DMS114 treated with DMSO at 0.1 percent for 48 hours (cell line): Measurements from ENCODE around the gene PTPRN2.

ENCODE experiments used
- DNase-seq: peaks from one replicate; lab custom pipeline; 2025; ENCODE audit not compliant: unreplicated experiment; lab: John Stamatoyannopoulos, UW

PTPRN2 gene

GRCh38 chr7:157817944-157818700 is 769.5 kb downstream of the PTPRN2 start:
- no peak for DNase-seq

- no peak for DNase-seq
Observed at GRCh38 chr7:157817433-157817832, 770.2 kb downstream of the PTPRN2 start.

- DNase-seq, result no peak
Observed at GRCh38 chr7:157816526-157817250, 770.9 kb downstream of the PTPRN2 start.

- no peak for DNase-seq
Observed at GRCh38 chr7:157816086-157816485, 771.5 kb downstream of the PTPRN2 start.

GRCh38 chr7:157815706-157816022 is 772.0 kb downstream of the PTPRN2 start:
- DNase-seq, result no peak

- DNase-seq, result no peak
Observed at GRCh38 chr7:157814931-157815705, 772.5 kb downstream of the PTPRN2 start.

GRCh38 chr7:157813741-157814661 is 773.6 kb downstream of the PTPRN2 start:
- DNase-seq, result no peak

- DNase-seq, result no peak
Observed at GRCh38 chr7:157813053-157813452, 774.6 kb downstream of the PTPRN2 start.

- no peak for DNase-seq
Observed at GRCh38 chr7:157811946-157812345, 775.7 kb downstream of the PTPRN2 start.

- no peak for DNase-seq
Observed at GRCh38 chr7:157809863-157810851, 777.5 kb downstream of the PTPRN2 start.

GRCh38 chr7:157809154-157809862 is 778.3 kb downstream of the PTPRN2 start:
- DNase-seq, result no peak

GRCh38 chr7:157808042-157808441 is 779.6 kb downstream of the PTPRN2 start:
- no peak for DNase-seq

- no peak for DNase-seq
Observed at GRCh38 chr7:157807510-157807909, 780.1 kb downstream of the PTPRN2 start.

- no peak for DNase-seq
Observed at GRCh38 chr7:157806711-157807110, 780.9 kb downstream of the PTPRN2 start.

GRCh38 chr7:157805713-157806112 is 781.9 kb downstream of the PTPRN2 start:
- no peak for DNase-seq

GRCh38 chr7:157803906-157804305 is 783.7 kb downstream of the PTPRN2 start:
- DNase-seq, result no peak

- DNase-seq, result no peak
Observed at GRCh38 chr7:157801971-157802675, 785.5 kb downstream of the PTPRN2 start.

GRCh38 chr7:157801113-157801512 is 786.5 kb downstream of the PTPRN2 start:
- DNase-seq, result no peak
